HCT116 (cell line): Measurements from ENCODE around the gene BCL2L11.

Experiments used
- CBX3 ChIP-seq: IDR thresholded peaks from 2 replicates; pipeline ENCODE4 v1.6.1; 2012; ENCODE audit warnings: low read depth
- CEBPB ChIP-seq: IDR thresholded peaks from 2 replicates; pipeline ENCODE4 v1.6.1; 2012; ENCODE audit warnings: low read depth
- CTCF ChIP-seq, 3 experiments: fragments of 200-600 bp in 1 of 3; sonication (generic) in 1 of 3; IDR thresholded peaks in 2 of 3; conservative IDR thresholded peaks in 1 of 3; 2 replicates each; pipeline ENCODE4 v1.5.1; 2012 to 2017; ENCODE audit warnings: low read depth in 2 of 3, low read length in 2 of 3, antibody characterized with exemption in 1 of 3, borderline replicate concordance in 1 of 3, control low read depth in 1 of 3, mild to moderate bottlenecking in 1 of 3, mixed read lengths in 1 of 3, mixed run types in 1 of 3, moderate library complexity in 1 of 3; ENCODE audit not compliant: insufficient read depth in 1 of 3
- EZH2 ChIP-seq: fragments of 200-600 bp; sonication (generic); IDR thresholded peaks from 2 replicates; pipeline ENCODE4 v1.6.1; 2017; ENCODE audit warnings: antibody characterized with exemption, mixed run types
- EZH2phosphoT487 ChIP-seq: fragments of 200-600 bp; IDR thresholded peaks from 2 replicates; pipeline ENCODE4 v1.6.1; 2018; ENCODE audit warnings: antibody characterized with exemption, borderline replicate concordance
- FOSL1 ChIP-seq: IDR thresholded peaks from 2 replicates; pipeline ENCODE4 v1.6.1; 2012; ENCODE audit warnings: low read depth
- RAD21 ChIP-seq: IDR thresholded peaks from 2 replicates; pipeline ENCODE4 v1.6.1; 2012; ENCODE audit warnings: low read depth, mild to moderate bottlenecking
- ZNF274 ChIP-seq: fragments of 200-500 bp; sonication (Bioruptor generic); IDR thresholded peaks from 2 replicates; pipeline ENCODE4 v1.6.1; 2014; ENCODE audit warnings: mild to moderate bottlenecking, low read depth, low read length, inconsistent platforms

GRCh38 chr2:111185361-111186022 lies 64.8 kb downstream of the BCL2L11 start:
- TF ChIP-seq CTCF (IDR thresholded peaks at IDR 0.05 in 2 of 3, conservative IDR thresholded peaks at IDR 0.05 in 1 of 3; ENCODE audit: borderline replicate concordance in 1 of 3, insufficient read depth in 1 of 3, low read depth in 2 of 3, low read length in 2 of 3) (no peak), CEBPB (no peak), RAD21 (no peak), EZH2 (no peak), CBX3 (no peak), EZH2phosphoT487 (no peak), FOSL1 (no peak), ZNF274 (no peak)
